ENCODE results near the gene HERPUD2. TPM values are rescaled to one million over a fixed set of nuclear protein-coding genes. Genes with fewer than 3 reads are reported as not detected.

Gene HERPUD2
- total and polyA plus RNA-seq, 2 of the 4 experiments (the other 2 are of a cell fraction) = 22.2 to 27.2 TPM

- H3K23ac ChIP-seq (ENCODE audit: low read depth, low read length) = no peak overlapping the region
- no peaks in the 10 kb centered on the region for H3K4me1 ChIP-seq (ENCODE audit: control insufficient read depth, insufficient read depth, low read length)
- ChIA-PET CTCF (no interaction called here), POLR2A (ENCODE audit: unreplicated experiment) (no interaction called here)
- H3K9ac ChIP-seq (ENCODE audit: low read depth, low read length) = no peak overlapping the region
- peaks cover 6 to 10% of the 10 kb centered on the region in 2 experiments for H3K79me1 ChIP-seq (ENCODE audit: low read depth in 1 of 2, low read length in 2 of 2)
- no peak overlapping the region for H3K14ac ChIP-seq (replicated peaks; ENCODE audit: low read depth, low read length)
- H2BK120ac ChIP-seq (ENCODE audit: low read depth, low read length) = no peak overlapping the region
- H3K27me3 ChIP-seq (ENCODE audit: control insufficient read depth, insufficient read depth, low read length) = no peaks in the 10 kb centered on the region
- H3K4ac ChIP-seq (ENCODE audit: low read depth, low read length) = no peak overlapping the region
- ATAC-seq (ENCODE audit: low read depth) (no peak), DNase-seq (no peak)
- TF ChIP-seq MAFK (IDR thresholded peaks at IDR 0.05; ENCODE audit: low read depth, low read length) = no peak
- no CpG with 5 or more reads among the region's 1 CpG for WGBS, 2 experiments (ENCODE audit: extremely low coverage in 2 of 2, insufficient read length in 1 of 2)
- dilution Hi-C loops (cut with HindIII; ENCODE audit: low sequenced_read_pairs, unreplicated experiment) = no loop called here
- no peak overlapping the region for H2AK9ac ChIP-seq (replicated peaks; ENCODE audit: low read depth, low read length, poor library complexity)
- no peak overlapping the region for H4K5ac ChIP-seq (ENCODE audit: low read depth, low read length)
- no peaks in the 10 kb centered on the region for H3K9me1 ChIP-seq (ENCODE audit: insufficient read depth, low read length)
- H4K91ac ChIP-seq (ENCODE audit: insufficient read depth, low read depth, low read length) = no peak overlapping the region
- no peak overlapping the region for H3K27ac ChIP-seq (ENCODE audit: insufficient read depth, low read length)
- intact Hi-C loops (cut with micrococcal nuclease) = no loop called here
- no TSS peak for BruUV-seq (replicated peaks)
- H3K4me3 ChIP-seq (ENCODE audit: insufficient read depth, low read depth, low read length) = no peak overlapping the region
- H2BK15ac ChIP-seq (ENCODE audit: low read depth, low read length) = no peak overlapping the region
- no peak overlapping the region for H4K8ac ChIP-seq (ENCODE audit: low read depth in 2 of 2, low read length in 2 of 2)
- H2AFZ ChIP-seq (replicated peaks; ENCODE audit: low read length, poor library complexity) = no peak overlapping the region
- H3K18ac ChIP-seq (ENCODE audit: low read depth, low read length) = no peak overlapping the region
- H2BK5ac ChIP-seq (ENCODE audit: low read depth, low read length, poor library complexity, severe bottlenecking) = no peak overlapping the region
- H3K9me3 ChIP-seq (ENCODE audit: control insufficient read depth, insufficient read depth, low read length) = no peaks in the 10 kb centered on the region
- in situ Hi-C loops (cut with MboI; ENCODE audit: low sequenced_read_pairs) = no loop called here
- H3K56ac ChIP-seq (ENCODE audit: extremely low read depth, insufficient read depth, low read length) = no peak overlapping the region
- no peak overlapping the region for H3K4me2 ChIP-seq (ENCODE audit: low read depth, low read length)
- H3K36me3 ChIP-seq (ENCODE audit: control insufficient read depth, insufficient read depth, low read length) = peaks cover 2% of the 10 kb centered on the region; the same call in 1 of the 2 replicates
- H4K20me1 ChIP-seq (ENCODE audit: insufficient read depth, low read length) = peaks cover 10% of the 10 kb centered on the region; the same call in 1 of the 2 replicates
- H2AK5ac ChIP-seq (ENCODE audit: low read depth, low read length) = no peak overlapping the region
- no peak overlapping the region for H2BK20ac ChIP-seq (ENCODE audit: low read depth, low read length)
Measured at GRCh38 chr7:35658606-35659201, 36.2 kb downstream of the HERPUD2 start.
